HL-60 (cell line): ENCODE data around the gene SAMD10.
A peak's percentile ranks its signal among the peaks of the same experiment; 100 is the strongest.

ENCODE experiments used
- DNase-seq, 2 experiments: peaks; one replicate each; pipeline ENCODE4 v3.0.0-alpha.2; 2010 to 2020; ENCODE audit warnings: low read depth in 1 of 2, low spot score in 1 of 2
- H3K27ac ChIP-seq: fragments of 250-450 bp; sonication (Bioruptor Pico); replicated peaks from 2 replicates; pipeline ENCODE4 v1.5.1; 2020; ENCODE audit warnings: mild to moderate bottlenecking, moderate library complexity
- H3K27me3 ChIP-seq: fragments of 250-450 bp; sonication (Bioruptor Pico); 2 replicates; pipeline ENCODE4 v1.5.1; 2021; ENCODE audit warnings: mild to moderate bottlenecking, moderate library complexity; ENCODE audit not compliant: insufficient read depth, poor library complexity, severe bottlenecking
- H3K4me3 ChIP-seq: replicated peaks from 2 replicates; pipeline ENCODE4 v1.5.1; 2011; ENCODE audit warnings: mild to moderate bottlenecking, control low read depth, low read length; ENCODE audit not compliant: insufficient read depth
- CTCF ChIP-seq: IDR thresholded peaks from one replicate; pipeline ENCODE4 v1.5.1; 2011; ENCODE audit warnings: low read length, control low read depth, inconsistent platforms; ENCODE audit not compliant: insufficient read depth
- GABPA ChIP-seq: IDR thresholded peaks from 2 replicates; pipeline ENCODE4 v1.6.1; 2012; ENCODE audit warnings: low read depth
- POLR2AphosphoS5 ChIP-seq: IDR thresholded peaks from 2 replicates; pipeline ENCODE4 v1.6.1; 2012; ENCODE audit warnings: low read depth
- REST ChIP-seq: IDR thresholded peaks from 2 replicates; pipeline ENCODE4 v1.6.1; 2012; ENCODE audit warnings: low read depth; ENCODE audit not compliant: insufficient replicate concordance
- SPI1 ChIP-seq: IDR thresholded peaks from 2 replicates; pipeline ENCODE4 v1.6.1; 2012; ENCODE audit warnings: low read depth, mild to moderate bottlenecking, borderline replicate concordance
- long read RNA-seq: library from polyadenylated mRNA; unstranded; transcript quantifications from one replicate; pipeline ENCODE4 v2.0.0, GENCODE V29; 2020

The SAMD10 gene
- long read RNA-seq, transcript SAMD10-204 (5 exons, 823 nt), result major isoform, 17 of 32 reads
- long read RNA-seq, partial matches to known transcripts, result 0 of 32 reads
- long read RNA-seq, other reads (novel, unspliced or antisense), result 9 of 32 reads

GRCh38 chr20:63979557-63980316, at the start of gene SAMD10:
Gene SAMD10, minus strand, starts transcription at chr20:63979642. Its CDS starts 175 bp downstream, at chr20:63979467.
- no peaks in the 10 kb centered on the region for H3K27me3 ChIP-seq
- H3K4me3 ChIP-seq, result peak within 1 kb of the TSS; percentile 61
- peak; percentile 88 to 92 for DNase-seq
- no peak for TF ChIP-seq CTCF
- peak; percentile 49; the same call in 1 of the 2 replicates for TF ChIP-seq SPI1
- peak; percentile 78 for TF ChIP-seq POLR2AphosphoS5
- TF ChIP-seq GABPA, result 0 out of 2 replicates have a peak, but pooled peaks have one; percentile 12
- TF ChIP-seq REST, result no peak
- peak within 1 kb of the TSS; percentile 90 for H3K27ac ChIP-seq

- H3K4me3 ChIP-seq, result no peak overlapping the region
- no peaks in the 10 kb centered on the region for H3K27me3 ChIP-seq
- no peak for DNase-seq
- H3K27ac ChIP-seq, result no peak overlapping the region
- no peak for TF ChIP-seq REST
- no peak for TF ChIP-seq SPI1
- TF ChIP-seq CTCF, result no peak
- no peak for TF ChIP-seq GABPA
- no peak for TF ChIP-seq POLR2AphosphoS5
These were observed 48.7 kb upstream of the SAMD10 start for GRCh38 chr20:64027981-64028685.

- DNase-seq, result no peak
- no peaks in the 10 kb centered on the region for H3K27me3 ChIP-seq
- TF ChIP-seq SPI1 (no peak), POLR2AphosphoS5 (no peak), REST (no peak), GABPA (no peak), CTCF (no peak)
- H3K4me3 ChIP-seq, result no peak overlapping the region
- no peak overlapping the region for H3K27ac ChIP-seq
These were observed 46.5 kb upstream of the SAMD10 start for GRCh38 chr20:64025826-64026412.
